HEK293 (cell line): ENCODE results near the gene CACNA1G.

Experiments used
- CTCF ChIA-PET: fragments of 350-600 bp; formaldehyde crosslinking; extraction: SDS; loops from one replicate; lab custom pipeline; 2021; ENCODE audit warnings: antibody characterized with exemption; lab: Yijun Ruan, JAX
- POLR2A ChIA-PET: fragments of 300-600 bp; formaldehyde crosslinking; extraction: SDS; loops from one replicate; lab custom pipeline; 2020; ENCODE audit warnings: antibody characterized with exemption, inconsistent platforms; lab: Yijun Ruan, JAX
- H3K27ac ChIP-seq: fragments of 200-500 bp; sonication (Bioruptor generic); 2 replicates; pipeline ENCODE4 v1.5.1; 2014; ENCODE audit warnings: low read depth, low read length, control low read depth, inconsistent platforms; ENCODE audit errors: extremely low read depth
- H3K36me3 ChIP-seq, 2 experiments: fragments of 200-500 bp in 1 of 2; sonication (Bioruptor generic) in 1 of 2; 1 replicate in 1 of 2; 2 replicates in 1 of 2; pipeline ENCODE4 v1.5.1; 2014 to 2017; ENCODE audit warnings: inconsistent platforms in 2 of 2, low read length in 2 of 2; ENCODE audit not compliant: control insufficient read depth in 2 of 2, insufficient read depth in 1 of 2
- H3K4me1 ChIP-seq: fragments of 200-500 bp; sonication (Bioruptor generic); 2 replicates; pipeline ENCODE4 v1.5.1; 2014; ENCODE audit warnings: mild to moderate bottlenecking, low read length, inconsistent platforms; ENCODE audit not compliant: control insufficient read depth, insufficient read depth
- H3K4me3 ChIP-seq: 2 replicates; pipeline ENCODE4 v1.5.1; 2011; ENCODE audit warnings: low read depth, mild to moderate bottlenecking, control low read depth, low read length, moderate library complexity
- H3K9me3 ChIP-seq: fragments of 200-500 bp; sonication (Bioruptor generic); 2 replicates; pipeline ENCODE4 v1.5.1; 2014; ENCODE audit warnings: low read depth, low read length, inconsistent platforms; ENCODE audit not compliant: control insufficient read depth, insufficient read depth
- BCL11A ChIP-seq: fragments of 450-650 bp; formaldehyde crosslinking; IDR thresholded peaks from 2 replicates; pipeline ENCODE4 v1.5.1; 2016; ENCODE audit warnings: low read depth, missing biosample characterization, missing genetic modification characterization
- EGR2 ChIP-seq: fragments of 450-650 bp; formaldehyde crosslinking; IDR thresholded peaks from 2 replicates; pipeline ENCODE4 v1.5.1; 2016; ENCODE audit warnings: low read depth, missing biosample characterization, missing genetic modification characterization
- FEZF1 ChIP-seq: fragments of 450-650 bp; formaldehyde crosslinking; IDR thresholded peaks from 2 replicates; pipeline ENCODE4 v1.5.1; 2016; ENCODE audit warnings: missing biosample characterization, missing genetic modification characterization
- GLIS1 ChIP-seq: fragments of 450-650 bp; formaldehyde crosslinking; IDR thresholded peaks from 2 replicates; pipeline ENCODE4 v1.5.1; 2016; ENCODE audit warnings: missing biosample characterization, missing genetic modification characterization
- GLIS2 ChIP-seq: fragments of 450-650 bp; formaldehyde crosslinking; IDR thresholded peaks from 2 replicates; pipeline ENCODE4 v1.5.1; 2016; ENCODE audit warnings: missing biosample characterization, missing genetic modification characterization
- HOXA7 ChIP-seq: sonication (generic); formaldehyde crosslinking; IDR thresholded peaks from 2 replicates; pipeline ENCODE4 v1.8.1; 2022; ENCODE audit warnings: missing genetic modification reagents, borderline replicate concordance
- IKZF3 ChIP-seq: fragments of 450-650 bp; IDR thresholded peaks from 2 replicates; pipeline ENCODE4 v1.5.0; 2018; ENCODE audit warnings: missing biosample characterization, mild to moderate bottlenecking, missing genetic modification characterization, moderate library complexity
- SP7 ChIP-seq: fragments of 450-650 bp; formaldehyde crosslinking; IDR thresholded peaks from 2 replicates; pipeline ENCODE4 v1.5.1; 2016; ENCODE audit warnings: missing biosample characterization, missing genetic modification characterization
- TCF7L2 ChIP-seq: IDR thresholded peaks from 2 replicates; pipeline ENCODE4 v1.6.1; 2011; ENCODE audit warnings: low read depth, mild to moderate bottlenecking, inconsistent platforms, low read length, moderate library complexity, borderline replicate concordance
- ZFP69B ChIP-seq: fragments of 450-650 bp; formaldehyde crosslinking; IDR thresholded peaks from 2 replicates; pipeline ENCODE4 v1.5.1; 2016; ENCODE audit warnings: missing biosample characterization, missing genetic modification characterization
- ZNF133 ChIP-seq: fragments of 450-650 bp; formaldehyde crosslinking; IDR thresholded peaks from 2 replicates; pipeline ENCODE4 v1.5.1; 2016; ENCODE audit warnings: missing biosample characterization, missing genetic modification characterization
- ZNF202 ChIP-seq: fragments of 450-650 bp; formaldehyde crosslinking; IDR thresholded peaks from 2 replicates; pipeline ENCODE4 v1.5.1; 2016; ENCODE audit warnings: missing biosample characterization, missing genetic modification characterization, borderline replicate concordance
- ZNF223 ChIP-seq: fragments of 450-650 bp; formaldehyde crosslinking; IDR thresholded peaks from 2 replicates; pipeline ENCODE4 v1.5.1; 2016; ENCODE audit warnings: missing biosample characterization, missing genetic modification characterization
- ZNF24 ChIP-seq: fragments of 450-650 bp; formaldehyde crosslinking; IDR thresholded peaks from 2 replicates; pipeline ENCODE4 v1.5.1; 2016; ENCODE audit warnings: missing biosample characterization, missing genetic modification characterization
- ZNF292 ChIP-seq: fragments of 450-650 bp; formaldehyde crosslinking; IDR thresholded peaks from 2 replicates; pipeline ENCODE4 v1.5.1; 2016; ENCODE audit warnings: low read depth, missing biosample characterization, missing genetic modification characterization, borderline replicate concordance
- ZNF335 ChIP-seq: fragments of 450-650 bp; formaldehyde crosslinking; conservative IDR thresholded peaks from 2 replicates; pipeline ENCODE4 v1.5.1; 2016; ENCODE audit warnings: missing biosample characterization, missing genetic modification characterization
- ZNF416 ChIP-seq: fragments of 450-650 bp; formaldehyde crosslinking; IDR thresholded peaks from 2 replicates; pipeline ENCODE4 v1.5.1; 2016; ENCODE audit warnings: missing biosample characterization, missing genetic modification characterization
- ZNF48 ChIP-seq: fragments of 450-650 bp; formaldehyde crosslinking; IDR thresholded peaks from 2 replicates; pipeline ENCODE4 v1.5.1; 2016; ENCODE audit warnings: missing biosample characterization, missing genetic modification characterization
- ZNF514 ChIP-seq: fragments of 450-650 bp; formaldehyde crosslinking; IDR thresholded peaks from 2 replicates; pipeline ENCODE4 v1.5.1; 2016; ENCODE audit warnings: missing biosample characterization, missing genetic modification characterization
- ZNF529 ChIP-seq: fragments of 450-650 bp; formaldehyde crosslinking; IDR thresholded peaks from 2 replicates; pipeline ENCODE4 v1.5.1; 2017; ENCODE audit warnings: missing genetic modification characterization, missing biosample characterization; ENCODE audit not compliant: insufficient replicate concordance
- ZNF530 ChIP-seq: fragments of 450-650 bp; formaldehyde crosslinking; IDR thresholded peaks from 2 replicates; pipeline ENCODE4 v1.5.1; 2016; ENCODE audit warnings: low read depth, missing biosample characterization, missing genetic modification characterization
- ZNF548 ChIP-seq: fragments of 450-650 bp; formaldehyde crosslinking; IDR thresholded peaks from 2 replicates; pipeline ENCODE4 v1.5.1; 2016; ENCODE audit warnings: missing biosample characterization, missing genetic modification characterization
- ZNF558 ChIP-seq: fragments of 450-650 bp; formaldehyde crosslinking; IDR thresholded peaks from 2 replicates; pipeline ENCODE4 v1.5.1; 2016; ENCODE audit warnings: missing biosample characterization, missing genetic modification characterization
- ZNF560 ChIP-seq: fragments of 450-650 bp; formaldehyde crosslinking; IDR thresholded peaks from 2 replicates; pipeline ENCODE4 v1.5.1; 2017; ENCODE audit warnings: missing biosample characterization, missing genetic modification characterization, borderline replicate concordance
- ZNF585B ChIP-seq: fragments of 450-650 bp; formaldehyde crosslinking; IDR thresholded peaks from 2 replicates; pipeline ENCODE4 v1.5.1; 2016; ENCODE audit warnings: missing biosample characterization, missing genetic modification characterization
- ZNF654 ChIP-seq: fragments of 450-650 bp; formaldehyde crosslinking; IDR thresholded peaks from 2 replicates; pipeline ENCODE4 v1.5.1; 2016; ENCODE audit warnings: low read depth, missing biosample characterization, missing genetic modification characterization
- ZNF830 ChIP-seq: fragments of 450-650 bp; IDR thresholded peaks from 2 replicates; pipeline ENCODE4 v1.5.0; 2018; ENCODE audit warnings: missing biosample characterization, missing genetic modification characterization, low read depth, mild to moderate bottlenecking, moderate library complexity
- ZSCAN16 ChIP-seq: fragments of 450-650 bp; formaldehyde crosslinking; IDR thresholded peaks from 2 replicates; pipeline ENCODE4 v1.5.1; 2016; ENCODE audit warnings: missing biosample characterization, missing genetic modification characterization
- ZSCAN30 ChIP-seq: fragments of 450-650 bp; IDR thresholded peaks from 2 replicates; pipeline ENCODE4 v1.5.1; 2018; ENCODE audit warnings: missing biosample characterization, mild to moderate bottlenecking, missing genetic modification characterization, moderate library complexity
- ZXDB ChIP-seq: fragments of 450-650 bp; formaldehyde crosslinking; IDR thresholded peaks from 2 replicates; pipeline ENCODE4 v1.5.1; 2016; ENCODE audit warnings: missing biosample characterization, missing genetic modification characterization
- TF ChIP-seq, protein P1 (sequence below): fragments of 450-650 bp; formaldehyde crosslinking; optimal IDR thresholded peaks from 2 replicates; pipeline ENCODE3; 2016; ENCODE audit warnings: missing biosample characterization, mild to moderate bottlenecking, missing genetic modification characterization

CACNA1G gene

GRCh38 chr17:50675190-50675589, 114.7 kb downstream of the CACNA1G start:
- no peaks in the 10 kb centered on the region for H3K9me3 ChIP-seq
- H3K27ac ChIP-seq: no peak overlapping the region
- ChIA-PET POLR2A (no interaction called here), CTCF (interaction anchor here (0.8 to 2.2 kb wide), 4 partner anchors 25 to 125 kb away, joined by 3 to 9 read pairs (median 6); no protein-coding TSS in a partner anchor)
- no peaks in the 10 kb centered on the region for H3K36me3 ChIP-seq
- no peak for TF ChIP-seq TCF7L2
- TF ChIP-seq ZNF830 (tag by site-specific recombination): no peak
- no peak for TF ChIP-seq ZNF530 (tag by site-specific recombination)
- TF ChIP-seq ZNF560: no peak
- no peak for TF ChIP-seq ZSCAN16
- no peak for TF ChIP-seq IKZF3 (tag by site-specific recombination)
- no peak for TF ChIP-seq ZNF133 (tag by site-specific recombination)
- TF ChIP-seq ZXDB: no peak
- no peak for TF ChIP-seq ZNF202 (tag by site-specific recombination)
- no peak for TF ChIP-seq ZSCAN30 (tag by site-specific recombination)
- TF ChIP-seq ZFP69B (tag by site-specific recombination): no peak
- TF ChIP-seq ZNF585B: no peak
- TF ChIP-seq BCL11A (tag by site-specific recombination): no peak
- no peak for TF ChIP-seq ZNF558 (tag by site-specific recombination)
- no peaks in the 10 kb centered on the region for H3K4me1 ChIP-seq
- no peak overlapping the region for H3K4me3 ChIP-seq

GRCh38 chr17:50675627-50676026, 115.1 kb downstream of the CACNA1G start:
- no peak for TF ChIP-seq ZNF654
- no peak for TF ChIP-seq ZNF223 (tag by site-specific recombination)
- TF ChIP-seq SP7 (tag by site-specific recombination): no peak
- TF ChIP-seq ZNF24 (tag by site-specific recombination): no peak
- TF ChIP-seq EGR2 (tag by site-specific recombination): no peak
- no peak for TF ChIP-seq ZNF335 (tag by site-specific recombination)
- no peak for TF ChIP-seq ZNF529
- no peak for TF ChIP-seq ZNF548 (tag by site-specific recombination)
- no peak for TF ChIP-seq GLIS2 (tag by site-specific recombination)
- TF ChIP-seq ZNF48: no peak
- no peak for TF ChIP-seq GLIS1
- no peak for TF ChIP-seq ZNF292 (tag by site-specific recombination)
- no peak for TF ChIP-seq ZNF514 (tag by site-specific recombination)
- TF ChIP-seq HOXA7 (CRISPR knock-in tag): no peak
- TF ChIP-seq, protein P1, sequence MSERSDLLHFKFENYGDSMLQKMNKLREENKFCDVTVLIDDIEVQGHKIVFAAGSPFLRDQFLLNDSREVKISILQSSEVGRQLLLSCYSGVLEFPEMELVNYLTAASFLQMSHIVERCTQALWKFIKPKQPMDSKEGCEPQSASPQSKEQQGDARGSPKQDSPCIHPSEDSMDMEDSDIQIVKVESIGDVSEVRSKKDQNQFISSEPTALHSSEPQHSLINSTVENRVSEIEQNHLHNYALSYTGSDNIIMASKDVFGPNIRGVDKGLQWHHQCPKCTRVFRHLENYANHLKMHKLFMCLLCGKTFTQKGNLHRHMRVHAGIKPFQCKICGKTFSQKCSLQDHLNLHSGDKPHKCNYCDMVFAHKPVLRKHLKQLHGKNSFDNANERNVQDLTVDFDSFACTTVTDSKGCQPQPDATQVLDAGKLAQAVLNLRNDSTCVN: no peak
- TF ChIP-seq FEZF1 (tag by site-specific recombination): no peak
- no peak for TF ChIP-seq ZNF416
- Histone ChIP-seq H3K36me3 (no peaks in the 10 kb centered on the region), H3K9me3 (no peaks in the 10 kb centered on the region), H3K4me1 (no peaks in the 10 kb centered on the region), H3K27ac (no peak overlapping the region), H3K4me3 (no peak overlapping the region)
- ChIA-PET POLR2A (no interaction called here), CTCF (interaction anchor here (0.6 to 2.2 kb wide), 3 partner anchors 17 to 125 kb away, joined by 3 to 9 read pairs (median 4); no protein-coding TSS in a partner anchor)
